Stomach smooth muscle (tissue), 2 donors: Measurements from ENCODE around the gene MRPS23.

ENCODE experiments used
- H3K27ac ChIP-seq: one replicate; pipeline ENCODE4 v1.7.0; 2013; ENCODE audit warnings: mild to moderate bottlenecking, low read length, inconsistent platforms
- H3K27me3 ChIP-seq, 2 donors: one replicate each; pipeline ENCODE4 v1.7.0; 2013; ENCODE audit warnings: low read length in 2 of 2; ENCODE audit not compliant: insufficient read depth in 2 of 2, control insufficient read depth in 1 of 2
- H3K36me3 ChIP-seq, 2 donors: one replicate each; pipeline ENCODE4 v1.7.0; 2013; ENCODE audit warnings: low read length in 2 of 2; ENCODE audit not compliant: control insufficient read depth in 2 of 2, insufficient read depth in 2 of 2
- H3K4me1 ChIP-seq: one replicate; pipeline ENCODE4 v1.7.0; 2013; ENCODE audit warnings: low read length; ENCODE audit not compliant: control insufficient read depth, insufficient read depth
- H3K4me3 ChIP-seq, 2 donors: one replicate each; pipeline ENCODE4 v1.7.0; 2013; ENCODE audit warnings: low read length in 2 of 2
- H3K9ac ChIP-seq, 2 donors: one replicate each; pipeline ENCODE4 v1.7.0; 2013; ENCODE audit warnings: low read length in 2 of 2, mild to moderate bottlenecking in 1 of 2
- H3K9me3 ChIP-seq, 2 donors: one replicate each; pipeline ENCODE4 v1.7.0; 2013; ENCODE audit warnings: low read length in 2 of 2; ENCODE audit not compliant: control insufficient read depth in 2 of 2
- donor health status: healthy.
- donor health status: Pancreatic carcinoma.

MRPS23 gene

GRCh38 chr17:57870283-57870635 is 20.4 kb upstream of the MRPS23 start:
- peaks cover 39 to 40% of the 10 kb centered on the region in 2 donors for H3K36me3 ChIP-seq
- H3K9me3 ChIP-seq: no peaks in the 10 kb centered on the region
- peak overlapping the region in 1 of 2 donors; percentile 15 for H3K9ac ChIP-seq
- peak overlapping the region; percentile 93 for H3K27ac ChIP-seq
- no peak overlapping the region for H3K4me3 ChIP-seq
- H3K4me1 ChIP-seq: peaks cover 74% of the 10 kb centered on the region
- H3K27me3 ChIP-seq: no peaks in the 10 kb centered on the region

GRCh38 chr17:57869617-57870282 is 19.9 kb upstream of the MRPS23 start:
- no peaks in the 10 kb centered on the region for H3K9me3 ChIP-seq
- no peaks in the 10 kb centered on the region for H3K27me3 ChIP-seq
- H3K4me3 ChIP-seq: no peak overlapping the region
- peak overlapping the region in 1 of 2 donors; percentile 15 for H3K9ac ChIP-seq
- H3K4me1 ChIP-seq: peaks cover 69% of the 10 kb centered on the region
- peak overlapping the region; percentile 93 for H3K27ac ChIP-seq
- peaks cover 39 to 40% of the 10 kb centered on the region in 2 donors for H3K36me3 ChIP-seq

- Histone ChIP-seq H3K4me3 (peak overlapping the region in 1 of 2 donors; percentile 40), H3K9ac (peak overlapping the region; percentile 5 to 50), H3K27me3 (no peaks in the 10 kb centered on the region), H3K36me3 (peaks cover 44 to 45% of the 10 kb centered on the region in 2 donors), H3K9me3 (no peaks in the 10 kb centered on the region), H3K4me1 (peaks cover 65% of the 10 kb centered on the region), H3K27ac (peak overlapping the region; percentile 93)
Observed at GRCh38 chr17:57868910-57869616, 19.2 kb upstream of the MRPS23 start.

GRCh38 chr17:57868007-57868909 is 18.4 kb upstream of the MRPS23 start:
- H3K36me3 ChIP-seq: peaks cover 43 to 44% of the 10 kb centered on the region in 2 donors
- H3K9me3 ChIP-seq: no peaks in the 10 kb centered on the region
- H3K27me3 ChIP-seq: no peaks in the 10 kb centered on the region
- peak overlapping the region; percentile 35 to 40 for H3K4me3 ChIP-seq
- peaks cover 62% of the 10 kb centered on the region for H3K4me1 ChIP-seq
- peak overlapping the region; percentile 50 to 55 for H3K9ac ChIP-seq
- peak overlapping the region; percentile 93 for H3K27ac ChIP-seq

- no peaks in the 10 kb centered on the region for H3K9me3 ChIP-seq
- H3K27ac ChIP-seq: peak overlapping the region; percentile 93
- H3K9ac ChIP-seq: peak overlapping the region in 1 of 2 donors; percentile 1
- peaks cover 62% of the 10 kb centered on the region for H3K4me1 ChIP-seq
- peaks cover 32 to 37% of the 10 kb centered on the region in 2 donors for H3K36me3 ChIP-seq
- H3K4me3 ChIP-seq: no peak overlapping the region
- no peaks in the 10 kb centered on the region for H3K27me3 ChIP-seq
Observed at GRCh38 chr17:57867126-57867525, 17.3 kb upstream of the MRPS23 start.

- Histone ChIP-seq H3K4me3 (no peak overlapping the region), H3K27me3 (no peaks in the 10 kb centered on the region), H3K36me3 (peaks cover 31 to 34% of the 10 kb centered on the region in 2 donors), H3K9me3 (no peaks in the 10 kb centered on the region), H3K4me1 (peaks cover 62% of the 10 kb centered on the region), H3K9ac (no peak overlapping the region), H3K27ac (peak overlapping the region; percentile 46)
Observed at GRCh38 chr17:57866723-57867122, 16.9 kb upstream of the MRPS23 start.

GRCh38 chr17:57866319-57866718 is 16.5 kb upstream of the MRPS23 start:
- peaks cover 63% of the 10 kb centered on the region for H3K4me1 ChIP-seq
- no peaks in the 10 kb centered on the region for H3K27me3 ChIP-seq
- no peaks in the 10 kb centered on the region for H3K9me3 ChIP-seq
- no peak overlapping the region for H3K4me3 ChIP-seq
- no peak overlapping the region for H3K9ac ChIP-seq
- H3K36me3 ChIP-seq: peaks cover 31 to 32% of the 10 kb centered on the region in 2 donors
- peak overlapping the region; percentile 46 for H3K27ac ChIP-seq

GRCh38 chr17:57864273-57864672 is 14.4 kb upstream of the MRPS23 start:
- H3K27ac ChIP-seq: peak overlapping the region; percentile 18
- H3K36me3 ChIP-seq: peaks cover 16 to 20% of the 10 kb centered on the region in 2 donors
- no peak overlapping the region for H3K4me3 ChIP-seq
- no peak overlapping the region for H3K9ac ChIP-seq
- peaks cover 67% of the 10 kb centered on the region for H3K4me1 ChIP-seq
- H3K27me3 ChIP-seq: no peaks in the 10 kb centered on the region
- no peaks in the 10 kb centered on the region for H3K9me3 ChIP-seq

GRCh38 chr17:57862694-57863667 is 13.1 kb upstream of the MRPS23 start:
- peak overlapping the region; percentile 96 for H3K27ac ChIP-seq
- peak overlapping the region; percentile 44 to 75 for H3K9ac ChIP-seq
- H3K36me3 ChIP-seq: peaks cover 16 to 18% of the 10 kb centered on the region in 2 donors
- peaks cover 67% of the 10 kb centered on the region for H3K4me1 ChIP-seq
- no peaks in the 10 kb centered on the region for H3K9me3 ChIP-seq
- peak overlapping the region; percentile 9 to 74 for H3K4me3 ChIP-seq
- no peaks in the 10 kb centered on the region for H3K27me3 ChIP-seq
